KMS-11 (cell line): ENCODE results near the gene RAB6D.
"Not testable (repeated sequence)": the region's sequence is repeated elsewhere in the genome, so short reads cannot be mapped to it uniquely, and the experiment has no call there.

ENCODE experiments used
- H2AFZ ChIP-seq: fragments of 200-600 bp; sonication (generic); 2 replicates; pipeline ENCODE4 v1.6.1; 2016; ENCODE audit warnings: antibody characterized with exemption, mixed run types, low read depth
- H3K27ac ChIP-seq: fragments of 200-600 bp; sonication (generic); 2 replicates; pipeline ENCODE4 v1.6.1; 2016; ENCODE audit warnings: mild to moderate bottlenecking, mixed run types
- H3K27me3 ChIP-seq: fragments of 200-600 bp; sonication (generic); 2 replicates; pipeline ENCODE4 v1.6.1; 2017; ENCODE audit warnings: mild to moderate bottlenecking, low read depth, mixed run types, moderate library complexity; ENCODE audit not compliant: insufficient read depth
- H3K36me3 ChIP-seq: fragments of 200-600 bp; sonication (generic); 2 replicates; pipeline ENCODE4 v1.6.1; 2017; ENCODE audit warnings: mild to moderate bottlenecking, mixed run types; ENCODE audit not compliant: insufficient read depth
- H3K4me1 ChIP-seq: fragments of 200-600 bp; sonication (generic); 2 replicates; pipeline ENCODE4 v1.6.1; 2016; ENCODE audit warnings: mild to moderate bottlenecking, low read depth, mixed run types; ENCODE audit not compliant: poor library complexity, severe bottlenecking
- H3K4me2 ChIP-seq: fragments of 200-600 bp; sonication (generic); 2 replicates; pipeline ENCODE4 v1.7.0; 2016; ENCODE audit warnings: mild to moderate bottlenecking, mixed run types
- H3K4me3 ChIP-seq: fragments of 200-600 bp; sonication (generic); IDR thresholded peaks from 2 replicates; pipeline ENCODE4 v1.6.1; 2017; ENCODE audit warnings: low read depth, low read length, mixed read lengths; ENCODE audit not compliant: insufficient read depth
- H3K79me2 ChIP-seq: fragments of 200-600 bp; sonication (generic); 2 replicates; pipeline ENCODE4 v1.6.1; 2016; ENCODE audit warnings: low read depth, mixed run types; ENCODE audit not compliant: insufficient read depth
- H3K9ac ChIP-seq: fragments of 200-600 bp; sonication (generic); 2 replicates; pipeline ENCODE4 v1.6.1; 2016; ENCODE audit warnings: mild to moderate bottlenecking, mixed run types
- H4K20me1 ChIP-seq: fragments of 200-600 bp; sonication (generic); 2 replicates; pipeline ENCODE4 v1.6.1; 2016; ENCODE audit warnings: mild to moderate bottlenecking, mixed run types; ENCODE audit not compliant: insufficient read depth
- TF ChIP-seq, protein P1 (sequence below): fragments of 200-600 bp; sonication (generic); conservative IDR thresholded peaks from 2 replicates; pipeline ENCODE4 v1.6.1; 2017; ENCODE audit warnings: low read depth, mild to moderate bottlenecking, antibody characterized with exemption, low read length, moderate library complexity, mixed read lengths

The RAB6D gene

DNA sequence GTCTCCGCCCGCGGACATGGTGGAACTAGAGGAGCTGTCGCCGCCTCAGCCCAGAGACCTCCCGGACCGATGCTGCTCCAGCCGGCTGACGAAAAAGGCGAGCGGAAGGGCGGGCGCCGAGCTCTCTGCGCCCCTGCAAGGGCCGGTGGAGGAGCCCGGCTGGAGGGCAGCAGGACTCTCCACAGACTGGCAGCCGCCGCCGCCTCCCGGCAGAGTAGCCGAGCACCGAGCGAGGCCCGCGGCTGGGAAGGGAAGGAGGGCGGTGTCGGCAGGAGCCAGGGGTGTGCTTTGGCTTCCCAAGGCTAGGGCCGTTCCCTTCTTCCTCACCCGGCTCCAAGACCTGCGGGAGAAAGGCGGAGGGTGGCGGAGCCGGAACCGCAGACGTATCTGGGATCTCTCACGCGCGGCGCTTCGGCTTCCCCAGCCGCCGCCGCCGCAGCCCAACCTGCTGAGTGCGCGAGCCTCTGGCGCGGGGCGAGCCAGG is at the start of gene RAB6D:
RAB6D (minus strand) TSS at position 466 of the 484 bp plus-strand sequence; CDS start at position 18, 448 bp downstream.
- H4K20me1 ChIP-seq, H3K36me3 ChIP-seq, H3K4me2 ChIP-seq, H3K4me3 ChIP-seq, H3K4me1 ChIP-seq, H3K27me3 ChIP-seq, H3K27ac ChIP-seq, H3K9ac ChIP-seq, H2AFZ ChIP-seq, H3K79me2 ChIP-seq: not testable (repeated sequence)

DNA sequence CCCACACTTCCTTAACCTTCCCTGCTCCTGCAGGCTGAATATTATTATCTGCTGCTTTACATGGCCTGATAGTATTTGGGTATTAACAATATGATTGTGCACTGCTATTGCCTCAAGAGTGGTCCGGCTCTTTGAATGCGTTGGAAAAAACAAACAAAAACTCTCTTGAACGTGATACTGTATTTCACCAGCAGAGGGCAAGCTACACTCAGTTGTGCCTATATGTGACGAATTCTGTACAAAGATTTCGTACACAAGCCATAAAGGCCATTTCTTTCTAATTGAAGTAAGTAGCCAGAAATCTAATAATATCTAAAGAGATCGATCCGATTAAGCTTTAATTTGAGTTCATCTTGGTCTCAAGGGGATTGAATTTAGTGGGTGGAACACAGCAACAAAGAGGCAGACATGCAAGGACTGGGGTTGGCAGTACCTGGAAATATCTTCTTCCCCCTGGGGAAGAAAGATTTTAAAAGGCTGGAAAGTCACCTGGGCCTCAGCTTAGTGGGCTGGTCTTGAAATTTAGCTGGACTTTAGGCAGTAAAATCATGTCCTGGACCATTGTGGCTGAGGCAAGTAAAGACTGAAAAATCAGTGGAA is 49.3 kb upstream of the RAB6D start:
- H3K27ac ChIP-seq, result no peak overlapping the region
- H2AFZ ChIP-seq, result peak overlapping the region; percentile 60
- no peaks in the 10 kb centered on the region for H3K36me3 ChIP-seq
- no peaks in the 10 kb centered on the region for H3K79me2 ChIP-seq
- no peak overlapping the region for H3K4me2 ChIP-seq
- no peak overlapping the region for H3K4me3 ChIP-seq
- H3K9ac ChIP-seq, result no peak overlapping the region
- peaks cover 5% of the 10 kb centered on the region for H3K4me1 ChIP-seq
- no peaks in the 10 kb centered on the region for H4K20me1 ChIP-seq
- TF ChIP-seq, protein P1, sequence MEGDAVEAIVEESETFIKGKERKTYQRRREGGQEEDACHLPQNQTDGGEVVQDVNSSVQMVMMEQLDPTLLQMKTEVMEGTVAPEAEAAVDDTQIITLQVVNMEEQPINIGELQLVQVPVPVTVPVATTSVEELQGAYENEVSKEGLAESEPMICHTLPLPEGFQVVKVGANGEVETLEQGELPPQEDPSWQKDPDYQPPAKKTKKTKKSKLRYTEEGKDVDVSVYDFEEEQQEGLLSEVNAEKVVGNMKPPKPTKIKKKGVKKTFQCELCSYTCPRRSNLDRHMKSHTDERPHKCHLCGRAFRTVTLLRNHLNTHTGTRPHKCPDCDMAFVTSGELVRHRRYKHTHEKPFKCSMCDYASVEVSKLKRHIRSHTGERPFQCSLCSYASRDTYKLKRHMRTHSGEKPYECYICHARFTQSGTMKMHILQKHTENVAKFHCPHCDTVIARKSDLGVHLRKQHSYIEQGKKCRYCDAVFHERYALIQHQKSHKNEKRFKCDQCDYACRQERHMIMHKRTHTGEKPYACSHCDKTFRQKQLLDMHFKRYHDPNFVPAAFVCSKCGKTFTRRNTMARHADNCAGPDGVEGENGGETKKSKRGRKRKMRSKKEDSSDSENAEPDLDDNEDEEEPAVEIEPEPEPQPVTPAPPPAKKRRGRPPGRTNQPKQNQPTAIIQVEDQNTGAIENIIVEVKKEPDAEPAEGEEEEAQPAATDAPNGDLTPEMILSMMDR, result peak; percentile 81
- H3K27me3 ChIP-seq, result no peaks in the 10 kb centered on the region

GRCh38 chr2:131410173-131410572 is 46.2 kb upstream of the RAB6D start:
- no peak overlapping the region for H3K9ac ChIP-seq
- no peak overlapping the region for H2AFZ ChIP-seq
- no peak overlapping the region for H3K4me2 ChIP-seq
- no peaks in the 10 kb centered on the region for H3K27me3 ChIP-seq
- no peaks in the 10 kb centered on the region for H3K79me2 ChIP-seq
- H3K27ac ChIP-seq, result no peak overlapping the region
- H3K4me1 ChIP-seq, result peaks cover 7% of the 10 kb centered on the region
- H4K20me1 ChIP-seq, result no peaks in the 10 kb centered on the region
- H3K36me3 ChIP-seq, result no peaks in the 10 kb centered on the region
- H3K4me3 ChIP-seq, result no peak overlapping the region
- TF ChIP-seq, protein P1, result no peak

- H3K9ac ChIP-seq, result no peak overlapping the region
- no peak overlapping the region for H3K4me2 ChIP-seq
- H3K27ac ChIP-seq, result no peak overlapping the region
- no peak overlapping the region for H2AFZ ChIP-seq
- no peaks in the 10 kb centered on the region for H3K79me2 ChIP-seq
- H3K27me3 ChIP-seq, result no peaks in the 10 kb centered on the region
- no peaks in the 10 kb centered on the region for H3K36me3 ChIP-seq
- no peaks in the 10 kb centered on the region for H4K20me1 ChIP-seq
- H3K4me1 ChIP-seq, result peaks cover 7% of the 10 kb centered on the region
- no peak overlapping the region for H3K4me3 ChIP-seq
- TF ChIP-seq, protein P1, result no peak
Measured at GRCh38 chr2:131408778-131409177, 44.8 kb upstream of the RAB6D start.

DNA sequence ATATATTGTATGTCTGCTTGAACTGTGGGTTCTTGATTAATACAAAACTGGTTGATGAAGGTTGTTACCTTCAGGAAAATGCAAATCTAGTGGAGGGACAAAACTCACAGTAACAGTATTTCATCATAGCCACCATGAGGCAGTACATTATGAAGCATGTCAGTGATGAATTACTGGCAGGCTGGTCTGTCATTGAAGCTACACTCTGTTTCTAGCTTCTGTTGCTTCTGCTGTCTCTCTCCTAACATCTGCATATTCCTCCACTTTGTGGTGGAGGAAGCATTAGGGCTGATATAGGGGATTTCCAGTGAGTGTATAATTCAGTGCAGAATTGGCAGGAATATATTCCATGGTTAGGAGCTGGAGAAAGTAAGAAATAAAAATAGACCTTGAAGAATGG is 44.2 kb upstream of the RAB6D start:
- H3K79me2 ChIP-seq, result no peaks in the 10 kb centered on the region
- no peaks in the 10 kb centered on the region for H4K20me1 ChIP-seq
- no peak overlapping the region for H3K9ac ChIP-seq
- H3K4me2 ChIP-seq, result no peak overlapping the region
- no peak overlapping the region for H2AFZ ChIP-seq
- TF ChIP-seq, protein P1, result no peak
- peaks cover 7% of the 10 kb centered on the region for H3K4me1 ChIP-seq
- no peaks in the 10 kb centered on the region for H3K36me3 ChIP-seq
- H3K27ac ChIP-seq, result no peak overlapping the region
- no peaks in the 10 kb centered on the region for H3K27me3 ChIP-seq
- H3K4me3 ChIP-seq, result no peak overlapping the region
